Naive thymus-derived CD4-positive, alpha-beta T cell (primary cell): ENCODE data around the gene SORL1-AS1.
A peak's percentile ranks its signal among the peaks of the same experiment; 100 is the strongest.
"Not testable (repeated sequence)": the region's sequence is repeated elsewhere in the genome, so short reads cannot be mapped to it uniquely, and the experiment has no call there.

ENCODE experiments used
- ATAC-seq: fragments of 150-1000 bp; cut with Tn5 transposase; 2 replicates; pipeline ENCODE4 v1.10.0; 2021; ENCODE audit warnings: mild to moderate bottlenecking, moderate library complexity
- CTCF ChIA-PET: fragments of 350-600 bp; sonication (Branson Sonifier 250); formaldehyde crosslinking; loops from one replicate; lab custom pipeline; 2021; ENCODE audit warnings: antibody characterized with exemption; lab: Charles Lee
- POLR2A ChIA-PET: fragments of 350-600 bp; sonication (Branson Sonifier 250); formaldehyde crosslinking; loops from one replicate; lab custom pipeline; 2021; ENCODE audit warnings: antibody characterized with exemption, inconsistent platforms; lab: Charles Lee
- DNase-seq, 9 donors: peaks; one replicate each; pipeline versions ENCODE4 v3.0.0 to v3.0.0-alpha.2; 2020 to 2022; ENCODE audit warnings: mixed read lengths in 1 of 9
- H3K27ac ChIP-seq: one replicate; pipeline ENCODE4 v1.7.0; 2013; ENCODE audit warnings: mild to moderate bottlenecking, low read depth, low read length, moderate library complexity
- H3K27me3 ChIP-seq, 2 donors: one replicate each; pipeline ENCODE4 v1.7.0; 2013; ENCODE audit warnings: low read length in 2 of 2, mild to moderate bottlenecking in 2 of 2, moderate library complexity in 2 of 2; ENCODE audit not compliant: control insufficient read depth in 2 of 2, insufficient read depth in 2 of 2
- H3K36me3 ChIP-seq, 3 experiments: 1 replicate in 2 of 3; 2 replicates in 1 of 3; pipeline ENCODE4 v1.7.0; 2013; ENCODE audit warnings: low read length in 3 of 3, mild to moderate bottlenecking in 3 of 3, moderate library complexity in 1 of 3; ENCODE audit not compliant: insufficient read depth in 3 of 3, control insufficient read depth in 2 of 3
- H3K4me1 ChIP-seq, 2 donors: one replicate each; pipeline ENCODE4 v1.7.0; 2013; ENCODE audit warnings: low read length in 2 of 2, mild to moderate bottlenecking in 2 of 2, moderate library complexity in 1 of 2; ENCODE audit not compliant: control insufficient read depth in 2 of 2, insufficient read depth in 2 of 2
- H3K4me3 ChIP-seq: 2 replicates; pipeline ENCODE4 v1.7.0; 2013; ENCODE audit warnings: mild to moderate bottlenecking, low read length
- H3K9me3 ChIP-seq, 3 experiments: 1 replicate in 2 of 3; 2 replicates in 1 of 3; pipeline ENCODE4 v1.7.0; 2013; ENCODE audit warnings: low read length in 3 of 3; ENCODE audit not compliant: control insufficient read depth in 2 of 3
- H3K27ac Mint-ChIP-seq, 9 donors: one replicate each; pipeline ENCODE4 v1.8.0; 2020 to 2022; ENCODE audit warnings: mixed read lengths in 9 of 9, mild to moderate bottlenecking in 8 of 9, moderate library complexity in 5 of 9, inconsistent platforms in 2 of 9
- H3K27me3 Mint-ChIP-seq, 5 donors: one replicate each; pipeline ENCODE4 v1.8.0; 2021 to 2022; ENCODE audit warnings: mixed read lengths in 5 of 5, mild to moderate bottlenecking in 1 of 5
- H3K36me3 Mint-ChIP-seq, 5 donors: one replicate each; pipeline ENCODE4 v1.8.0; 2020 to 2022; ENCODE audit warnings: mixed read lengths in 5 of 5, mild to moderate bottlenecking in 3 of 5, inconsistent platforms in 1 of 5
- H3K4me1 Mint-ChIP-seq, 7 donors: one replicate each; pipeline ENCODE4 v1.8.0; 2020 to 2022; ENCODE audit warnings: mixed read lengths in 7 of 7, mild to moderate bottlenecking in 3 of 7, inconsistent platforms in 1 of 7
- H3K4me3 Mint-ChIP-seq, 10 donors: one replicate each; pipeline ENCODE4 v1.8.0; 2020 to 2022; ENCODE audit warnings: mild to moderate bottlenecking in 10 of 10, mixed read lengths in 10 of 10, moderate library complexity in 6 of 10, inconsistent platforms in 2 of 10
- H3K9me3 Mint-ChIP-seq, 11 donors: one replicate each; pipeline ENCODE4 v1.8.0; 2020 to 2022; ENCODE audit warnings: mixed read lengths in 11 of 11, mild to moderate bottlenecking in 4 of 11, inconsistent platforms in 1 of 11, moderate library complexity in 1 of 11
- intact Hi-C, 2 donors: fragments of 100-400 bp; cut with micrococcal nuclease; formaldehyde crosslinking; loops; one replicate each; pipeline ENCODE4 v1.15.1; 2023

Gene SORL1-AS1

GRCh38 chr11:121410041-121410440 lies 42.7 kb downstream of the SORL1-AS1 start:
- H3K36me3 Mint-ChIP-seq, ATAC-seq, H3K27me3 Mint-ChIP-seq, H3K27me3 ChIP-seq, DNase-seq, H3K4me1 ChIP-seq, intact Hi-C loops, H3K27ac ChIP-seq, H3K36me3 ChIP-seq, H3K9me3 ChIP-seq, H3K9me3 Mint-ChIP-seq, H3K4me3 ChIP-seq, H3K4me3 Mint-ChIP-seq: not testable (repeated sequence)
- POLR2A ChIA-PET = interaction anchor here (1.7 kb wide), 1 partner anchor 37 kb away, joined by 4 read pairs; no protein-coding TSS in a partner anchor
- CTCF ChIA-PET = interaction anchor here (0.6 to 0.7 kb wide), 2 partner anchors 32 to 35 kb away, joined by 3 to 8 read pairs; no protein-coding TSS in a partner anchor
- peak overlapping the region in 2 of 9 donors; percentile 6 to 42 for H3K27ac Mint-ChIP-seq
- peaks cover 3 to 20% (median 19%) of the 10 kb centered on the region in 7 donors for H3K4me1 Mint-ChIP-seq

DNA sequence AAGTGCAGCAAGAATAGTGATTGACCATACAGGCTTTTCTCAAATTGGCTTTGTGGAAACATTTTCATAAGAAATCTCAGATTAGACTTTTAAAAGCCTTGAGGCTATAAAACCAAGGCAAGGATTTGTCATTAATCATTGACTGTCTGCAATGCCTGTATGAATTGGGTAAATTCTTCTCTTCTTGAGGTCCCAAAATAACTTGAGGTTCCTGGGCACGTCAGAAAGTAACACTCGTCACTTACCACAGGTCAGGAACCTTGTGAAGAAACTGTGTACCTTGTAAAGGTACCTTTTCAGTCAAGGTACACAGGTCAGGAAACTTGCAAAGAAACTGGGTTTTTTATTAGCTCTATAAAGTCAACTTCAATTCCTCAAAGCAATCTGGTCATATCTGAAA lies 43.9 kb downstream of the SORL1-AS1 start:
- Mint-ChIP-seq H3K9me3 (peaks cover 0 to 3% (median 0%) of the 10 kb centered on the region in 11 donors), H3K36me3 (peaks cover 0 to 8% (median 0%) of the 10 kb centered on the region in 5 donors), H3K4me1 (peaks cover 2 to 16% (median 12%) of the 10 kb centered on the region in 7 donors), H3K27ac (no peak overlapping the region), H3K4me3 (no peak overlapping the region), H3K27me3 (no peaks in the 10 kb centered on the region)
- Histone ChIP-seq H3K27ac (no peak overlapping the region), H3K4me1 (no peaks in the 10 kb centered on the region), H3K27me3 (no peaks in the 10 kb centered on the region), H3K36me3 (no peaks in the 10 kb centered on the region), H3K4me3 (no peak overlapping the region), H3K9me3 (no peaks in the 10 kb centered on the region)
- POLR2A ChIA-PET = interaction anchor here (0.6 to 1.1 kb wide), 5 partner anchors 10 to 75 kb away, joined by 3 to 4 read pairs (median 3); no protein-coding TSS in a partner anchor
- CTCF ChIA-PET = no interaction called here
- no peak for DNase-seq
- no peak for ATAC-seq
- intact Hi-C loops = no loop called here

DNA sequence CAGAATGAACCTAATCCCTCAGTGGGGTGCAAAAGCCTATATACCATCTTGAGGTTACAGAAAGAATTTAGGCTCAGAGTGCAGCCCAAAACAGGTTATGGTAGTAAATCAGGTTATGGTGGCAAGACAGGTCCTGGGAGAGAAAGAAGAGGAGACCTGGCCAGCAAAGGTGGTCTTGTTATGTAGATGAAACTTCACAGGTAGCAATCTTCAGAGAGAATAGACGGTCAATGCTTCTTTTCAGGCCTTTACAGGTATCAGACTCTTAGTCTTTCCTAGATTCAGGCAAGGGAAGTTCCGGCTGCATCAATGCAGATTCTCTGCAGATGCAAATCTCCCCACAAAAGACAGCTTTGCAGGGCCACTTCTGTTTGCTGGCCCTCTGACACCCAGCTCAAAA lies 46.5 kb downstream of the SORL1-AS1 start:
- ChIA-PET POLR2A (interaction anchor here (0.5 to 4.1 kb wide), 6 partner anchors 8 to 62 kb away, joined by 4 to 15 read pairs (median 4); no protein-coding TSS in a partner anchor), CTCF (no interaction called here)
- Histone ChIP-seq H3K4me3 (no peak overlapping the region), H3K9me3 (no peaks in the 10 kb centered on the region), H3K4me1 (no peaks in the 10 kb centered on the region), H3K27me3 (no peaks in the 10 kb centered on the region), H3K27ac (no peak overlapping the region), H3K36me3 (no peaks in the 10 kb centered on the region)
- Mint-ChIP-seq H3K9me3 (peaks cover 0 to 12% (median 0%) of the 10 kb centered on the region in 11 donors), H3K4me1 (peaks cover 0 to 14% (median 7%) of the 10 kb centered on the region in 7 donors), H3K27me3 (no peaks in the 10 kb centered on the region), H3K4me3 (no peak overlapping the region), H3K27ac (peak overlapping the region in 6 of 9 donors; percentile 5 to 49 (median 36)), H3K36me3 (peaks cover 0 to 13% (median 3%) of the 10 kb centered on the region in 5 donors)
- no peak for DNase-seq
- intact Hi-C loops = no loop called here
- no peak for ATAC-seq

GRCh38 chr11:121405646-121406045 lies 47.1 kb downstream of the SORL1-AS1 start:
- ChIA-PET CTCF (interaction anchor here (0.6 kb wide), 1 partner anchor 50 kb away, joined by 3 read pairs; no protein-coding TSS in a partner anchor), POLR2A (interaction anchor here (0.6 to 4.1 kb wide), 8 partner anchors 9 to 150 kb away, joined by 3 to 15 read pairs (median 4); no protein-coding TSS in a partner anchor)
- Histone ChIP-seq H3K9me3 (no peaks in the 10 kb centered on the region), H3K27me3 (no peaks in the 10 kb centered on the region), H3K4me1 (no peaks in the 10 kb centered on the region), H3K27ac (no peak overlapping the region), H3K4me3 (no peak overlapping the region), H3K36me3 (no peaks in the 10 kb centered on the region)
- intact Hi-C loops = no loop called here
- H3K9me3 Mint-ChIP-seq = peaks cover 0 to 12% (median 0%) of the 10 kb centered on the region in 11 donors
- no peaks in the 10 kb centered on the region for H3K27me3 Mint-ChIP-seq
- H3K36me3 Mint-ChIP-seq = peaks cover 0 to 14% (median 3%) of the 10 kb centered on the region in 5 donors
- H3K4me1 Mint-ChIP-seq = peaks cover 0 to 14% (median 7%) of the 10 kb centered on the region in 7 donors
- H3K27ac Mint-ChIP-seq = peak overlapping the region in 3 of 9 donors; percentile 21 to 47 (median 44)
- no peak for DNase-seq
- H3K4me3 Mint-ChIP-seq = no peak overlapping the region
- no peak for ATAC-seq

- no peaks in the 10 kb centered on the region for H3K4me1 ChIP-seq
- Mint-ChIP-seq H3K36me3 (peaks cover 0 to 5% (median 3%) of the 10 kb centered on the region in 5 donors), H3K9me3 (peaks cover 0 to 4% (median 0%) of the 10 kb centered on the region in 11 donors), H3K27ac (no peak overlapping the region), H3K27me3 (no peaks in the 10 kb centered on the region), H3K4me1 (peaks cover 6 to 32% (median 19%) of the 10 kb centered on the region in 7 donors), H3K4me3 (no peak overlapping the region)
- no peak overlapping the region for H3K4me3 ChIP-seq
- H3K27me3 ChIP-seq = no peaks in the 10 kb centered on the region
- DNase-seq (no peak), ATAC-seq (no peak)
- no peaks in the 10 kb centered on the region for H3K36me3 ChIP-seq
- CTCF ChIA-PET = interaction anchor here (0.5 to 0.6 kb wide), 2 partner anchors 177 to 1385 kb away, joined by 3 to 7 read pairs; no protein-coding TSS in a partner anchor
- intact Hi-C loops = loop anchor here in 1 of 2 donors (2.0 kb wide), 1 partner anchor 16 kb away; no protein-coding TSS in a partner anchor
- H3K27ac ChIP-seq = no peak overlapping the region
- H3K9me3 ChIP-seq = no peaks in the 10 kb centered on the region
- POLR2A ChIA-PET = interaction anchor here (0.8 to 1.3 kb wide), 3 partner anchors 8 to 56 kb away, joined by 3 to 4 read pairs (median 3); no protein-coding TSS in a partner anchor
These were observed 58.0 kb downstream of the SORL1-AS1 start for GRCh38 chr11:121394785-121395184.

DNA sequence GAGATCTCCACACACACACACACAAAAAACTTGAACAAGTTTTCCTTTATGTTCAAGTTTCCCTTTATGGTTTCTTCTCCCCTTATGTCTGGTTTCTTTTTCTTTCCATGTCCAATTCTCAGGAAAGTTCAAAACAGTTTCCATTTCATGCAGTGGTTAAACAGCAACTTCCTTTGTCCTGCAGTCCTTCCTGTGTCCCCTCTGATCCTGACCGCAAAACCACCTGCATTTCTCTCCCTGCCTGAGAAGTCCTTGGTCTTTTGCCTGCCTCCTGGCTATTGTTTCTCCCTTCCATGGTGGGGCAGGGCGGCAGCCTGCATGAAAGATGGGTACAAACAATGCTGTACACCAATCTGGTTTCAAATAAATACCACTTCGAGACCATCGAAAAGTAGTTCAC lies 58.9 kb downstream of the SORL1-AS1 start:
- ATAC-seq = no peak
- ChIA-PET CTCF (interaction anchor here (0.8 kb wide), 1 partner anchor 32 kb away, joined by 5 read pairs; no protein-coding TSS in a partner anchor), POLR2A (interaction anchor here (1.1 to 1.2 kb wide), 2 partner anchors 9 to 57 kb away, joined by 3 to 4 read pairs; no protein-coding TSS in a partner anchor)
- no peaks in the 10 kb centered on the region for H3K9me3 ChIP-seq
- H3K36me3 Mint-ChIP-seq = peaks cover 0 to 5% (median 3%) of the 10 kb centered on the region in 5 donors
- H3K9me3 Mint-ChIP-seq = no peaks in the 10 kb centered on the region
- intact Hi-C loops = loop anchor here in 1 of 2 donors (2.0 kb wide), 1 partner anchor 15 kb away; no protein-coding TSS in a partner anchor
- H3K4me3 ChIP-seq = no peak overlapping the region
- no peaks in the 10 kb centered on the region for H3K27me3 Mint-ChIP-seq
- H3K27ac Mint-ChIP-seq = peak overlapping the region in 3 of 9 donors; percentile 46 to 54 (median 53)
- H3K27ac ChIP-seq = no peak overlapping the region
- H3K4me1 Mint-ChIP-seq = peaks cover 6 to 32% (median 19%) of the 10 kb centered on the region in 7 donors
- peak overlapping the region in 1 of 10 donors; percentile 20 for H3K4me3 Mint-ChIP-seq
- no peak for DNase-seq
- no peaks in the 10 kb centered on the region for H3K36me3 ChIP-seq
- H3K4me1 ChIP-seq = no peaks in the 10 kb centered on the region
- H3K27me3 ChIP-seq = no peaks in the 10 kb centered on the region
